H1 (cell line): Measurements from ENCODE around the gene KLHDC8A. TPM values are rescaled to one million over a fixed set of nuclear protein-coding genes. Genes with fewer than 3 reads are reported as not detected.
"Not testable (repeated sequence)": the region's sequence is repeated elsewhere in the genome, so short reads cannot be mapped to it uniquely, and the experiment has no call there.

Experiments used
- CTCF ChIA-PET: fragments of 300-600 bp; sonication (Branson Sonifier 250); formaldehyde crosslinking; loops from one replicate; lab custom pipeline; 2021; ENCODE audit not compliant: partially characterized antibody; lab: Charles Lee
- POLR2A ChIA-PET: fragments of 300-600 bp; sonication (Branson Sonifier 250); formaldehyde crosslinking; loops from one replicate; lab custom pipeline; 2021; ENCODE audit warnings: inconsistent platforms; ENCODE audit not compliant: partially characterized antibody; lab: Charles Lee
- DNase-seq, 2 experiments: peaks; one replicate each; pipeline versions ENCODE4 v3.0.0 to v3.0.0-alpha.2; 2010 to 2022; ENCODE audit warnings: low spot score in 2 of 2, low read depth in 1 of 2, mixed read lengths in 1 of 2
- FAIRE-seq: peaks from 2 replicates; lab custom pipeline; 2011; peaks lifted over from hg19 to GRCh38; lab: Jason Lieb, UNC
- H2AFZ ChIP-seq: 2 replicates; pipeline ENCODE4 v1.8.1; 2012; ENCODE audit warnings: low read length, inconsistent platforms
- H2AK5ac ChIP-seq: 2 replicates; pipeline ENCODE4 v1.6.1; 2013; ENCODE audit warnings: low read depth, low read length
- H2BK120ac ChIP-seq: replicated peaks from 2 replicates; pipeline ENCODE3; 2013; ENCODE audit warnings: low read depth, low read length, inconsistent platforms
- H2BK12ac ChIP-seq: 2 replicates; pipeline ENCODE4 v1.6.1; 2013; ENCODE audit warnings: low read depth, low read length
- H2BK15ac ChIP-seq: 2 replicates; pipeline ENCODE4 v1.6.1; 2013; ENCODE audit warnings: low read length
- H2BK20ac ChIP-seq: 2 replicates; pipeline ENCODE4 v1.6.1; 2013; ENCODE audit warnings: low read length
- H2BK5ac ChIP-seq: 2 replicates; pipeline ENCODE4 v1.6.1; 2013; ENCODE audit warnings: low read depth, low read length
- H3K14ac ChIP-seq: 2 replicates; pipeline ENCODE4 v1.6.1; 2013; ENCODE audit warnings: inconsistent platforms; ENCODE audit not compliant: insufficient read length
- H3K18ac ChIP-seq: 2 replicates; pipeline ENCODE4 v1.6.1; 2013; ENCODE audit warnings: low read length; ENCODE audit errors: extremely low read depth
- H3K23ac ChIP-seq: 2 replicates; pipeline ENCODE4 v1.6.1; 2013; ENCODE audit warnings: inconsistent platforms; ENCODE audit not compliant: insufficient read length
- H3K23me2 ChIP-seq: 2 replicates; pipeline ENCODE4 v1.6.1; 2013; ENCODE audit warnings: low read depth, low read length
- H3K27ac ChIP-seq: 2 replicates; pipeline ENCODE4 v1.6.1; 2011; ENCODE audit warnings: low read depth, low read length, inconsistent platforms
- H3K27me3 ChIP-seq, 4 experiments: replicated peaks in 1 of 4; 1 replicate in 1 of 4; 2 replicates in 3 of 4; pipeline versions ENCODE4 v1.6.1 to v1.8.1; 2011 to 2013; ENCODE audit warnings: low read length in 3 of 4, mild to moderate bottlenecking in 3 of 4, inconsistent platforms in 2 of 4, mixed read lengths in 2 of 4, moderate library complexity in 1 of 4; ENCODE audit not compliant: control insufficient read depth in 3 of 4, insufficient read depth in 3 of 4; ENCODE audit errors: extremely low read depth in 1 of 4
- H3K36me3 ChIP-seq, 4 experiments: 2 replicates each; pipeline versions ENCODE4 v1.6.1 to v1.8.1; 2011 to 2013; ENCODE audit warnings: mild to moderate bottlenecking in 4 of 4, low read length in 3 of 4, moderate library complexity in 2 of 4, control low read depth in 1 of 4, inconsistent platforms in 1 of 4; ENCODE audit not compliant: insufficient read depth in 4 of 4, control insufficient read depth in 2 of 4
- H3K4ac ChIP-seq: replicated peaks from 2 replicates; pipeline ENCODE3; 2013; ENCODE audit warnings: low read length, low read depth, mixed read lengths, inconsistent platforms; ENCODE audit not compliant: insufficient read length
- H3K4me1 ChIP-seq, 4 experiments: replicated peaks in 1 of 4; 1 replicate in 1 of 4; 2 replicates in 3 of 4; pipeline versions ENCODE4 v1.6.1 to v1.8.1; 2011 to 2013; ENCODE audit warnings: low read length in 3 of 4, inconsistent platforms in 2 of 4, mixed read lengths in 1 of 4; ENCODE audit not compliant: insufficient read depth in 4 of 4, control insufficient read depth in 3 of 4
- H3K4me2 ChIP-seq, 2 experiments: 2 replicates each; pipeline versions ENCODE4 v1.6.1 to v1.8.1; 2011 to 2013; ENCODE audit warnings: low read depth in 2 of 2, low read length in 2 of 2, control low read depth in 1 of 2, inconsistent platforms in 1 of 2, mild to moderate bottlenecking in 1 of 2; ENCODE audit not compliant: insufficient read depth in 1 of 2
- H3K4me3 ChIP-seq, 4 experiments: fragments of 200-600, 300-600 bp in 1 of 4; sonication (generic), shearing (Covaris generic), sonication (Bioruptor Twin) in 1 of 4; 2 replicates each; pipeline versions ENCODE4 v1.5.1 to v1.8.1; 2011 to 2016; ENCODE audit warnings: low read length in 4 of 4, low read depth in 3 of 4, control low read depth in 2 of 4, inconsistent platforms in 2 of 4, mild to moderate bottlenecking in 2 of 4, mixed read lengths in 1 of 4, moderate library complexity in 1 of 4; ENCODE audit not compliant: insufficient read depth in 2 of 4; ENCODE audit errors: extremely low read depth in 1 of 4
- H3K56ac ChIP-seq: replicated peaks from 2 replicates; pipeline ENCODE3; 2013; ENCODE audit warnings: low read depth, mild to moderate bottlenecking, mixed read lengths, low read length, inconsistent platforms; ENCODE audit not compliant: insufficient read length
- H3K79me1 ChIP-seq: 2 replicates; pipeline ENCODE4 v1.6.1; 2013; ENCODE audit warnings: low read depth, low read length, control low read depth
- H3K79me2 ChIP-seq, 2 experiments: 2 replicates each; pipeline versions ENCODE4 v1.6.1 to v1.8.1; 2012 to 2013; ENCODE audit warnings: low read length in 2 of 2, mild to moderate bottlenecking in 2 of 2, inconsistent platforms in 1 of 2; ENCODE audit not compliant: insufficient read depth in 2 of 2, control insufficient read depth in 1 of 2
- H3K9ac ChIP-seq, 4 experiments: replicated peaks in 1 of 4; 1 replicate in 1 of 4; 2 replicates in 3 of 4; pipeline versions ENCODE4 v1.6.1 to v1.8.1; 2011 to 2013; ENCODE audit warnings: low read depth in 3 of 4, low read length in 3 of 4, control low read depth in 2 of 4, mild to moderate bottlenecking in 2 of 4, moderate library complexity in 2 of 4, inconsistent platforms in 1 of 4; ENCODE audit errors: extremely low read depth in 1 of 4
- H3K9me3 ChIP-seq, 2 experiments: 2 replicates each; pipeline versions ENCODE4 v1.6.1 to v1.8.1; 2012 to 2013; ENCODE audit warnings: mild to moderate bottlenecking in 2 of 2, moderate library complexity in 2 of 2, control low read depth in 1 of 2, inconsistent platforms in 1 of 2, low read depth in 1 of 2, low read length in 1 of 2, mixed read lengths in 1 of 2; ENCODE audit not compliant: insufficient read depth in 2 of 2
- H4K20me1 ChIP-seq, 2 experiments: replicated peaks in 1 of 2; 2 replicates each; pipeline versions ENCODE3 to v1.8.1; 2011 to 2013; ENCODE audit warnings: inconsistent platforms in 2 of 2, low read length in 2 of 2, mild to moderate bottlenecking in 1 of 2; ENCODE audit not compliant: insufficient read depth in 2 of 2, control insufficient read depth in 1 of 2
- H4K5ac ChIP-seq: 2 replicates; pipeline ENCODE4 v1.6.1; 2013; ENCODE audit warnings: low read length, low read depth, mixed read lengths, inconsistent platforms; ENCODE audit not compliant: insufficient read length
- H4K8ac ChIP-seq: 2 replicates; pipeline ENCODE4 v1.8.0; 2013; ENCODE audit warnings: mild to moderate bottlenecking, moderate library complexity, low read length, inconsistent platforms; ENCODE audit not compliant: insufficient read depth; ENCODE audit errors: extremely low read depth
- H4K91ac ChIP-seq: replicated peaks from 2 replicates; pipeline ENCODE3; 2013; ENCODE audit warnings: low read length, mixed read lengths, inconsistent platforms; ENCODE audit not compliant: insufficient read length
- EGR1 ChIP-seq: IDR thresholded peaks from 2 replicates; pipeline ENCODE4 v1.6.1; 2011; ENCODE audit warnings: low read depth, low read length, borderline replicate concordance
- KDM1A ChIP-seq: fragments of 200-600, 300-600 bp; sonication (generic); IDR thresholded peaks from 2 replicates; pipeline ENCODE4 v1.7.1; 2016; ENCODE audit warnings: mild to moderate bottlenecking, low read length, borderline replicate concordance
- RAD21 ChIP-seq, 2 experiments: IDR thresholded peaks in 1 of 2; conservative IDR thresholded peaks in 1 of 2; 2 replicates each; pipeline ENCODE4 v1.6.1; 2011; ENCODE audit warnings: low read depth in 2 of 2, low read length in 2 of 2, improper control_type of control experiment in 1 of 2, inconsistent platforms in 1 of 2, mild to moderate bottlenecking in 1 of 2, moderate library complexity in 1 of 2
- SP2 ChIP-seq: IDR thresholded peaks from 2 replicates; pipeline ENCODE4 v1.6.1; 2012; ENCODE audit warnings: mild to moderate bottlenecking, low read length, inconsistent platforms
- WGBS, 2 experiments: shearing (Covaris generic) in 1 of 2; methylation state at CpG; one replicate each; pipeline versions ENCODE4 v1.1.6 to v1.1.7; 2013 to 2015; ENCODE audit warnings: low lambda C conversion rate in 2 of 2, mixed read lengths in 2 of 2, inconsistent platforms in 1 of 2, low coverage in 1 of 2, missing lambda C conversion rate in 1 of 2; ENCODE audit not compliant: insufficient replicate concordance in 2 of 2, insufficient coverage in 1 of 2, insufficient read length in 1 of 2; ENCODE audit errors: extremely low coverage in 1 of 2, missing lambda C conversion rate in 1 of 2; 5-methylcytosine and 5-hydroxymethylcytosine counted together
- polyA plus RNA-seq, 7 experiments: library from polyadenylated mRNA; depleted of rRNA in 3 of 7; stranded (reverse) in 5 of 7; unstranded in 2 of 7; fragments of >200 nt in 5 of 7; fragments of 200-250 nt in 2 of 7; gene quantifications; 1 replicate in 5 of 7; 2 replicates in 1 of 7; 4 replicates in 1 of 7; pipeline versions ENCODE4 v1.2.1 to v1.2.3, GENCODE V29; 2011 to 2013; ENCODE audit warnings: missing spikeins in 2 of 7, mixed read lengths in 2 of 7
- total RNA-seq: library from RNA; stranded (reverse); fragmentation: NEBNext Ultra II Directional; extraction: Animal tissue kit (Norgen Biotek cat#: 25700); gene quantifications from 2 replicates; pipeline ENCODE4 v1.2.1, GENCODE V29; 2021

KLHDC8A gene
- total and polyA plus RNA-seq, 2 of the 8 experiments (the other 6 are each of a cell fraction or from before 2014, with no cell fraction given): 1.9 to 3.4 TPM

GRCh38 chr1:205356440-205357139, at the start of gene KLHDC8A (continued):
- TF ChIP-seq RAD21 (IDR thresholded peaks at IDR 0.05 in 1 of 2, conservative IDR thresholded peaks at IDR 0.05 in 1 of 2; ENCODE audit: low read depth in 2 of 2, low read length in 2 of 2): no peak
- TF ChIP-seq KDM1A: no peak
- peak; percentile 42; the same call in 1 of the 2 replicates for TF ChIP-seq EGR1
- TF ChIP-seq SP2: no peak

- H4K8ac ChIP-seq, H2BK20ac ChIP-seq, H2AFZ ChIP-seq, H2BK12ac ChIP-seq, H3K14ac ChIP-seq, H4K91ac ChIP-seq, H3K79me2 ChIP-seq, H3K23ac ChIP-seq, H4K20me1 ChIP-seq, FAIRE-seq, H3K36me3 ChIP-seq, H2BK5ac ChIP-seq, H3K4me3 ChIP-seq, H3K27me3 ChIP-seq, H3K18ac ChIP-seq, H4K5ac ChIP-seq, H3K79me1 ChIP-seq, H2BK15ac ChIP-seq, H3K4me2 ChIP-seq, H3K4me1 ChIP-seq, H3K23me2 ChIP-seq, H3K4ac ChIP-seq, H3K27ac ChIP-seq, H3K56ac ChIP-seq, POLR2A ChIA-PET, H2BK120ac ChIP-seq, H2AK5ac ChIP-seq, DNase-seq, H3K9ac ChIP-seq: not testable (repeated sequence)
- WGBS, 2 experiments: 90% methylated on average over 4 of the region's 12 CpGs; no CpG with 5 or more reads in 1 of the 2 experiments
- CTCF ChIA-PET: interaction anchor here (0.7 to 1.7 kb wide), 3 partner anchors 56 to 118 kb away, joined by 3 to 9 read pairs (median 5); no protein-coding TSS in a partner anchor
- H3K9me3 ChIP-seq: peaks cover 3 to 14% of the 10 kb centered on the region in 2 experiments; a peak in 3 of 4 replicates
Measured at GRCh38 chr1:205406252-205406651, 49.5 kb upstream of the KLHDC8A start.
